Thyroid gland (tissue), 4 donors: ENCODE results near the gene TMEM132A. TPM values are rescaled to one million over a fixed set of nuclear protein-coding genes. Genes with fewer than 3 reads are reported as not detected.

ENCODE experiments used
- DNase-seq, 2 donors: peaks; one replicate each; pipeline ENCODE4 v3.0.0-alpha.2; 2019
- H3K27ac ChIP-seq, 3 donors: fragments of 200-600 bp; sonication (generic); 1 replicate in 2 of 3; 2 replicates in 1 of 3; pipeline ENCODE4 v1.5.1; 2016 to 2019; ENCODE audit warnings: mild to moderate bottlenecking in 1 of 3, moderate library complexity in 1 of 3
- H3K27me3 ChIP-seq: fragments of 200-600 bp; sonication (generic); one replicate; pipeline ENCODE4 v1.5.1; 2019
- H3K36me3 ChIP-seq, 2 donors: fragments of 200-600 bp; sonication (generic); one replicate each; pipeline ENCODE4 v1.5.1; 2016 to 2019
- H3K4me1 ChIP-seq, 2 donors: fragments of 200-600 bp; sonication (generic); one replicate each; pipeline ENCODE4 v1.5.1; 2017 to 2019
- H3K4me3 ChIP-seq, 3 donors: fragments of 200-600 bp; sonication (generic); replicated peaks in 1 of 3; 1 replicate in 2 of 3; 2 replicates in 1 of 3; pipeline ENCODE4 v1.5.1; 2016; ENCODE audit warnings: mild to moderate bottlenecking in 1 of 3
- H3K9me3 ChIP-seq: fragments of 200-600 bp; sonication (generic); one replicate; pipeline ENCODE4 v1.5.1; 2017
- POLR2A ChIP-seq, 2 donors: fragments of 450-650 bp; IDR thresholded peaks; one replicate each; pipeline ENCODE4 v1.6.1; 2017; ENCODE audit warnings: antibody characterized with exemption in 2 of 2, mild to moderate bottlenecking in 2 of 2, moderate library complexity in 1 of 2
- WGBS, 2 donors: methylation state at CpG; one replicate each; pipeline ENCODE4 v1.1.5; 2017; 5-methylcytosine and 5-hydroxymethylcytosine counted together
- intact Hi-C: fragments of 100-400 bp; cut with DNase I; formaldehyde crosslinking; loops from one replicate; pipeline ENCODE4 v1.15.1; 2023
- total RNA-seq, 4 donors: library from RNA; depleted of rRNA; stranded (reverse); fragments of >200 nt; gene quantifications; one replicate each; pipeline ENCODE4 v1.2.3, GENCODE V29; 2016
- TF ChIP-seq, protein P1 (sequence below), 6 experiments: fragments of 200-600 bp in 3 of 6; fragments of 450-650 bp in 3 of 6; sonication (generic) in 3 of 6; IDR thresholded peaks; one replicate each; pipeline ENCODE4 v1.5.1; 2016 to 2019; ENCODE audit warnings: antibody characterized with exemption in 6 of 6, mild to moderate bottlenecking in 2 of 6, inconsistent platforms in 1 of 6, moderate library complexity in 1 of 6

The TMEM132A gene, protein sequence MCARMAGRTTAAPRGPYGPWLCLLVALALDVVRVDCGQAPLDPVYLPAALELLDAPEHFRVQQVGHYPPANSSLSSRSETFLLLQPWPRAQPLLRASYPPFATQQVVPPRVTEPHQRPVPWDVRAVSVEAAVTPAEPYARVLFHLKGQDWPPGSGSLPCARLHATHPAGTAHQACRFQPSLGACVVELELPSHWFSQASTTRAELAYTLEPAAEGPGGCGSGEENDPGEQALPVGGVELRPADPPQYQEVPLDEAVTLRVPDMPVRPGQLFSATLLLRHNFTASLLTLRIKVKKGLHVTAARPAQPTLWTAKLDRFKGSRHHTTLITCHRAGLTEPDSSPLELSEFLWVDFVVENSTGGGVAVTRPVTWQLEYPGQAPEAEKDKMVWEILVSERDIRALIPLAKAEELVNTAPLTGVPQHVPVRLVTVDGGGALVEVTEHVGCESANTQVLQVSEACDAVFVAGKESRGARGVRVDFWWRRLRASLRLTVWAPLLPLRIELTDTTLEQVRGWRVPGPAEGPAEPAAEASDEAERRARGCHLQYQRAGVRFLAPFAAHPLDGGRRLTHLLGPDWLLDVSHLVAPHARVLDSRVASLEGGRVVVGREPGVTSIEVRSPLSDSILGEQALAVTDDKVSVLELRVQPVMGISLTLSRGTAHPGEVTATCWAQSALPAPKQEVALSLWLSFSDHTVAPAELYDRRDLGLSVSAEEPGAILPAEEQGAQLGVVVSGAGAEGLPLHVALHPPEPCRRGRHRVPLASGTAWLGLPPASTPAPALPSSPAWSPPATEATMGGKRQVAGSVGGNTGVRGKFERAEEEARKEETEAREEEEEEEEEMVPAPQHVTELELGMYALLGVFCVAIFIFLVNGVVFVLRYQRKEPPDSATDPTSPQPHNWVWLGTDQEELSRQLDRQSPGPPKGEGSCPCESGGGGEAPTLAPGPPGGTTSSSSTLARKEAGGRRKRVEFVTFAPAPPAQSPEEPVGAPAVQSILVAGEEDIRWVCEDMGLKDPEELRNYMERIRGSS
- total RNA-seq: 1 to 10 TPM; 3.3 to 8.3 (median 3.9) TPM

DNA sequence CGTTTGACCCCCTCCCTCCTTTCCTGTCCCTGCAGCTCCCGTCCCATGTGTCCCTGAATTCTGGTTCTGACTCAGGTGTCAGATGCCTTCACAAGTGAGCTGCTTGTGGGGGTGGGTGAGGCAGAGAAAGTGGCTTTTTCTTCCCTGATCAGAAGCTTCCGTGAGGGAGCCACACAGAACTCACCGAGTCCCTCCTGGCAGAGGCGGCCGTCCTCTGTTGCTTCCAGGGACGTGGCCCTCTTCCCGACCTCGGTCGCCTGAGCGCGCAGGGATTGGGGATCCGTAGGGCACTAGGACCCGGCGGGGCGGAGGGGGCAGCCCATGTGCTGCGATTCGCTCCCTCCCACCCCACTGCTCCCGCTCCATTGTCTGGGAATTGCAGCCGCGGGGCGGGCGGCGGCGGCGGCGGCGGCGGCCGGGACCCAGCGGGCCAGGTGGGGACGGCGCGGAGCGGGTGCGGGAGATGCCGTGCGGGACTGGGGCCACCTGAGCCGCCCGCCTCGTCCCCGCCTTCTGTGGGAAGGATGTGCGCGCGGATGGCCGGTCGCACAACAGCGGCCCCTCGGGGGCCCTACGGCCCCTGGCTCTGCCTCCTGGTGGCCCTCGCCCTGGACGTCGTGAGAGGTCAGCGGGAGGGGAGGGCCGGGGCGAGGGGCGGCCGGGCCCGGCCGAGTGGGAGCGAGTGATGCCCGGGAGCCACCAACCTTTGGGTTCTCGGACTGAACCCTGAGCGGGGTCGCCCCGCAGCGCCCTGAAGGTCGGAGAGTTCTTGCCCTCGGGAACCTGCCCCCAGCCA is at the start of gene TMEM132A:
Gene TMEM132A, plus strand, starts transcription at position 351 of the 796 bp plus-strand sequence. Its CDS starts 174 bp downstream, at position 525.
- Histone ChIP-seq H3K9me3 (no peaks in the 10 kb centered on the region), H3K36me3 (peaks cover 30 to 36% of the 10 kb centered on the region in 2 donors), H3K27me3 (peaks cover 5% of the 10 kb centered on the region), H3K4me1 (peaks cover 10 to 24% of the 10 kb centered on the region in 2 donors), H3K27ac (no peak within 1 kb of the TSS), H3K4me3 (peak within 1 kb of the TSS in 1 of 3 donors; percentile 47)
- intact Hi-C loops: no loop called here
- WGBS, 2 donors: 0% methylated on average over 6 to 16 of the region's 69 CpGs
- peak; percentile 56 to 62 for DNase-seq
- TF ChIP-seq, protein P1, sequence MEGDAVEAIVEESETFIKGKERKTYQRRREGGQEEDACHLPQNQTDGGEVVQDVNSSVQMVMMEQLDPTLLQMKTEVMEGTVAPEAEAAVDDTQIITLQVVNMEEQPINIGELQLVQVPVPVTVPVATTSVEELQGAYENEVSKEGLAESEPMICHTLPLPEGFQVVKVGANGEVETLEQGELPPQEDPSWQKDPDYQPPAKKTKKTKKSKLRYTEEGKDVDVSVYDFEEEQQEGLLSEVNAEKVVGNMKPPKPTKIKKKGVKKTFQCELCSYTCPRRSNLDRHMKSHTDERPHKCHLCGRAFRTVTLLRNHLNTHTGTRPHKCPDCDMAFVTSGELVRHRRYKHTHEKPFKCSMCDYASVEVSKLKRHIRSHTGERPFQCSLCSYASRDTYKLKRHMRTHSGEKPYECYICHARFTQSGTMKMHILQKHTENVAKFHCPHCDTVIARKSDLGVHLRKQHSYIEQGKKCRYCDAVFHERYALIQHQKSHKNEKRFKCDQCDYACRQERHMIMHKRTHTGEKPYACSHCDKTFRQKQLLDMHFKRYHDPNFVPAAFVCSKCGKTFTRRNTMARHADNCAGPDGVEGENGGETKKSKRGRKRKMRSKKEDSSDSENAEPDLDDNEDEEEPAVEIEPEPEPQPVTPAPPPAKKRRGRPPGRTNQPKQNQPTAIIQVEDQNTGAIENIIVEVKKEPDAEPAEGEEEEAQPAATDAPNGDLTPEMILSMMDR (IDR thresholded peaks at IDR 0.05): peak in 1 of 6 experiments; percentile 3
- TF ChIP-seq POLR2A (IDR thresholded peaks at IDR 0.05): no peak

DNA sequence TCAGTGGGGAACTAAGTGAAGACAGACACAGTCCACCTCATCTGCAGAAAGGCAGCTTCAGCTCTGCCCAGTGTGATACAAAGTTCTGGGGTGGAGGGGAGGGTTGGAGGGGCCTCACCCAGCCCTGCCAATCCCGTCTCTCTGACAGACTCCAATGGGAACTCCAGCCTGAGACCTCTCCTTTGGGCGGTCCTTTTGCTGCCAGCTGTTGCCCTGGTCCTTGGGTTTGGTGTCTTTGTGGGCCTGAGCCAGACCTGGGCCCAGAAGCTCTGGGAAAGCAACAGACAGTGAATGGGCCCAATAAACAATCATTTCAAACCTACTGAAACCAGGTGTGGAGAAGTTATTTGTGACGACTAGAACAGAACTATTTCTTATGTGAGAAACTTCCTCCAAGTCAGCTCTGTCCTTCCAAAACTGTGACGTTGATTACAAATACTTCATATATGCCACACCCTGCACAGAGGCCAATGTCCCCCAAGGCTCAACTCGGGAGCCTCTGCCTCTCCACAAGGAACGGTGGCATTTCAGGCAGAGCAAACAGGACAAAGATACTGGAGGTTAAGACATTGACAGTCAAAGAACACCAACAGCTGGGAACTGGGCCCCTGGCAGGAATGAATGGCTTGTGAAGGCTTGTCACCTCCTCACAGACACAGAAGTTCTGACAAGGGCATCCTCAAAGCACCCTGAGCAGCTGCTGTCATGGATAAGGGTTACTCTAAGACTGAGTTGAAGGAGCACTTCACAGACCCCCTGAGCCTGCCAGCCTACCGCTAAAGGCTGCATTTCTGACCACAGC is 48.7 kb upstream of the TMEM132A start:
- DNase-seq: no peak
- H3K36me3 ChIP-seq: no peaks in the 10 kb centered on the region
- TF ChIP-seq POLR2A (IDR thresholded peaks at IDR 0.05): no peak
- TF ChIP-seq, protein P1 (IDR thresholded peaks at IDR 0.05): no peak
- no peaks in the 10 kb centered on the region for H3K27me3 ChIP-seq
- WGBS, 2 donors: 79 to 85% methylated on average over 6 to 7 of the region's 7 CpGs
- no peak overlapping the region for H3K27ac ChIP-seq
- H3K9me3 ChIP-seq: no peaks in the 10 kb centered on the region
- H3K4me1 ChIP-seq: peaks cover 1 to 11% of the 10 kb centered on the region in 2 donors
- no peak overlapping the region for H3K4me3 ChIP-seq
- intact Hi-C loops: no loop called here

DNA sequence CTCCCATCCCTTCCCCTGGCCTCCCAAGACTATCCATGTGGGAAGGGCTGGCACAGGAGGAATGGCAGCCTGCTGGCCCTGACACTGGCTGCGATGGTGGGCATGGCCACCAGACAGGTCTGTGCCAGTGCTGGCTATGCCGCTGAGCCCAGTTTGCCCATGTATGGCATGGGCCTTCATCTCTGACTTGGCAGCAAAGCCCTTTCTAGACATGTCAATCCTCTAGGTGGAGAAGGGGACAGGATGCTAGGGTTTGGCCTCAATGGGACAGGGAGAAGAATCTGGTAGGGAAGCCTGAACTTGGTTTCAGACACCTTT is 48.1 kb upstream of the TMEM132A start:
- intact Hi-C loops: no loop called here
- no peak overlapping the region for H3K4me3 ChIP-seq
- TF ChIP-seq, protein P1 (IDR thresholded peaks at IDR 0.05): no peak
- no peak for TF ChIP-seq POLR2A (IDR thresholded peaks at IDR 0.05)
- H3K27ac ChIP-seq: no peak overlapping the region
- H3K4me1 ChIP-seq: peaks cover 7 to 14% of the 10 kb centered on the region in 2 donors
- H3K27me3 ChIP-seq: no peaks in the 10 kb centered on the region
- H3K9me3 ChIP-seq: no peaks in the 10 kb centered on the region
- WGBS, 2 donors: 100% methylated on average over 2 of the region's 2 CpGs
- DNase-seq: no peak
- H3K36me3 ChIP-seq: no peaks in the 10 kb centered on the region

DNA sequence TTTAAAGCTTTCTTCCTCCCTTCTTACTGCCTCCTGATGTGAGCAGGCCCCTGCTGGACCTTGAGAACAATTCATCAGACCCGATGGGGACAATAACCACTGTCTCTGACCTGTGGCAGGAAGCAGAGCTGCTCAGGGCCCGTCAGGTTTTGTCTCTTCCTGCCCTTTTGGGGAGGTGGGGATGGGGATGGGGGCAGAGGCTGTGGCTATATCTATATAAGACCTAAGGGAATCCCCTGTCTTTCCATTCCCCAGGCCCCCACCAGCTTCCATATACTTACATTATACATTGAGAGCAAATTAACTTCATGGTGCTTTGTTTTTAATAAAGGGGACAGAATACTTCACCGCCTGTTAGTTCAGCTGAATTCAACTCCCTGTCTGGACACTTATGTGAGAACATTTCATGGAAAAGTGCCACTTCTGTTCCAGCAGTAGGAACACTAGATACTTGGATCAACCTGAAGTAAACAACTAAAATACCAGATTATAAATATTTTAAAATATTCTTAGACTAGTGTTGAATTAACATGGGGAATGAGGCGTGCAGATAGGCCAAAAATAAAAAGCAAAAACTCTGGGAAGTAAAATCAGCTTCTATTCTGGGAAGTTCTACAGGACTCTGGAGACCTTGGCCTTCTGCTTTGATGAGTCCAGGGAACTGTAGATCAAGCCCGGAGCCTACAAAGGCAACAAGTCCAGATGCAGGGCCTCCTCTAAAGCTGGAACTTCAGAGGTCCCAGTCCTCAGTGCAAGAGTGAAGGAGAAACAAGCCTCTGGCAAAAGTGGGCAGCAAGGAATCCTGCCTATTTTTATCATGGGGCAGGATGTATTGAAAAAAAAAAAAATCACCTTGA is 45.8 kb upstream of the TMEM132A start:
- no peak for TF ChIP-seq POLR2A (IDR thresholded peaks at IDR 0.05)
- TF ChIP-seq, protein P1 (IDR thresholded peaks at IDR 0.05): no peak
- Histone ChIP-seq H3K36me3 (no peaks in the 10 kb centered on the region), H3K4me1 (peaks cover 8 to 9% of the 10 kb centered on the region in 2 donors), H3K9me3 (no peaks in the 10 kb centered on the region), H3K4me3 (no peak overlapping the region), H3K27me3 (no peaks in the 10 kb centered on the region), H3K27ac (peak overlapping the region in 2 of 3 donors; percentile 31 to 55)
- DNase-seq: no peak
- 65 to 81% methylated on average over 5 of the region's 5 CpGs for WGBS, 2 donors
- intact Hi-C loops: no loop called here
